ENCODE results near the gene PPP3CA.

PPP3CA gene

GRCh38 chr4:101283434-101283833 lies 63.9 kb downstream of the PPP3CA start:
- no peak for TF ChIP-seq CTCF (IDR thresholded peaks at IDR 0.05; ENCODE audit: control extremely low read depth, extremely low read depth, low read depth, missing control alignments)
- CTCF ChIA-PET, result no interaction called here
- no peak for DNase-seq (ENCODE audit: extremely low spot score)
- POLR2A ChIA-PET, result no interaction called here

- ChIA-PET POLR2A (no interaction called here), CTCF (interaction anchor here (1.6 kb wide), 1 partner anchor 10 kb away, joined by 6 read pairs; no protein-coding TSS in a partner anchor)
- DNase-seq (ENCODE audit: extremely low spot score), result no peak
- TF ChIP-seq CTCF (IDR thresholded peaks at IDR 0.05; ENCODE audit: control extremely low read depth, extremely low read depth, low read depth, missing control alignments), result no peak
These were observed 65.1 kb downstream of the PPP3CA start for GRCh38 chr4:101282076-101282844.

GRCh38 chr4:101280866-101281600 lies 66.3 kb downstream of the PPP3CA start:
- no peak for DNase-seq (ENCODE audit: extremely low spot score)
- POLR2A ChIA-PET, result no interaction called here
- CTCF ChIA-PET, result interaction anchor here (1.1 kb wide), 1 partner anchor 11 kb away, joined by 3 read pairs; no protein-coding TSS in a partner anchor
- TF ChIP-seq CTCF (IDR thresholded peaks at IDR 0.05; ENCODE audit: control extremely low read depth, extremely low read depth, low read depth, missing control alignments), result no peak

- TF ChIP-seq CTCF (IDR thresholded peaks at IDR 0.05; ENCODE audit: control extremely low read depth, extremely low read depth, low read depth, missing control alignments), result no peak
- ChIA-PET CTCF (interaction anchor here (1.2 to 2.7 kb wide), 4 partner anchors 10 to 1149 kb away, joined by 3 to 6 read pairs (median 4); no protein-coding TSS in a partner anchor), POLR2A (no interaction called here)
- no peak for DNase-seq (ENCODE audit: extremely low spot score)
These were observed 67.9 kb downstream of the PPP3CA start for GRCh38 chr4:101279377-101279871.

GRCh38 chr4:101277671-101278070 lies 69.7 kb downstream of the PPP3CA start:
- no peak for DNase-seq (ENCODE audit: extremely low spot score)
- ChIA-PET POLR2A (no interaction called here), CTCF (interaction anchor here (2.7 kb wide), 1 partner anchor 8 kb away, joined by 6 read pairs; no protein-coding TSS in a partner anchor)
- TF ChIP-seq CTCF (IDR thresholded peaks at IDR 0.05; ENCODE audit: control extremely low read depth, extremely low read depth, low read depth, missing control alignments), result no peak

GRCh38 chr4:101276661-101277060 lies 70.7 kb downstream of the PPP3CA start:
- no peak for TF ChIP-seq CTCF (IDR thresholded peaks at IDR 0.05; ENCODE audit: control extremely low read depth, extremely low read depth, low read depth, missing control alignments)
- DNase-seq (ENCODE audit: extremely low spot score), result no peak
- ChIA-PET POLR2A (no interaction called here), CTCF (interaction anchor here (1.1 kb wide), 1 partner anchor 10 kb away, joined by 3 read pairs; no protein-coding TSS in a partner anchor)

Measured in GM10248 (cell line).